Peyer's patch (tissue), 4 donors: ENCODE results near the gene MAOB.

Experiments used
- CTCF ChIP-seq, 6 experiments: fragments of 450-650 bp in 4 of 6; fragments of 200-600 bp in 2 of 6; sonication (generic) in 1 of 6; IDR thresholded peaks; one replicate each; pipeline ENCODE4 v1.5.1; 2017 to 2019; ENCODE audit warnings: antibody characterized with exemption in 6 of 6, mild to moderate bottlenecking in 3 of 6, moderate library complexity in 1 of 6
- POLR2A ChIP-seq, 2 donors: fragments of 450-650 bp; IDR thresholded peaks; one replicate each; pipeline ENCODE4 v1.5.1; 2017; ENCODE audit warnings: antibody characterized with exemption in 2 of 2, mild to moderate bottlenecking in 2 of 2, moderate library complexity in 2 of 2

- TF ChIP-seq CTCF (IDR thresholded peaks at IDR 0.05) (peak in 1 of 6 experiments; percentile 1), POLR2A (IDR thresholded peaks at IDR 0.05) (no peak)
Measured at GRCh38 chrX:43745938-43746721, 136.1 kb downstream of the MAOB start.
